Left lung (tissue), 10 donors: ENCODE data around the gene METTL21A. TPM values are rescaled to one million over a fixed set of nuclear protein-coding genes. Genes with fewer than 3 reads are reported as not detected.
A peak's percentile ranks its signal among the peaks of the same experiment; 100 is the strongest.

Source experiments
- ATAC-seq: fragments of 200-7000 bp; cut with Tn5 transposase; one replicate; pipeline ENCODE4 v1.9.1; 2020; ENCODE audit warnings: moderate library complexity
- DNase-seq, 4 donors: peaks; one replicate each; pipeline ENCODE4 v3.0.0-alpha.2; 2013 to 2020
- H3K27ac ChIP-seq, 2 donors: fragments of 200-600 bp; sonication (generic) in 1 of 2; one replicate each; pipeline versions ENCODE4 v1.5.0 to v1.8.0; 2020 to 2021
- H3K27me3 ChIP-seq, 2 donors: fragments of 200-600 bp; sonication (generic) in 1 of 2; one replicate each; pipeline versions ENCODE4 v1.5.0 to v1.8.0; 2020 to 2021
- H3K36me3 ChIP-seq, 2 donors: fragments of 200-600 bp; sonication (generic) in 1 of 2; one replicate each; pipeline versions ENCODE4 v1.5.0 to v1.8.0; 2020 to 2021
- H3K4me1 ChIP-seq, 2 donors: fragments of 200-600 bp; one replicate each; pipeline ENCODE4 v1.8.0; 2021
- H3K4me3 ChIP-seq, 2 donors: fragments of 200-600 bp; sonication (generic) in 1 of 2; one replicate each; pipeline versions ENCODE4 v1.5.0 to v1.8.0; 2020 to 2021; ENCODE audit warnings: mild to moderate bottlenecking in 1 of 2
- H3K9me3 ChIP-seq, 2 donors: fragments of 200-600 bp; sonication (generic) in 1 of 2; one replicate each; pipeline versions ENCODE4 v1.5.0 to v1.8.0; 2020 to 2021
- CTCF ChIP-seq, 2 donors: fragments of 200-600 bp; sonication (generic) in 1 of 2; IDR thresholded peaks; one replicate each; pipeline versions ENCODE4 v1.5.0 to v1.8.0; 2021; ENCODE audit warnings: antibody characterized with exemption in 2 of 2
- intact Hi-C, 2 donors: fragments of 100-400 bp; cut with DNase I; formaldehyde crosslinking; loops; one replicate each; pipeline versions ENCODE4 v1.11.2 to v1.14.2; 2022
- polyA plus RNA-seq, 6 donors: library from polyadenylated mRNA; unstranded; fragments of 120-200 nt; gene quantifications; one replicate each; pipeline ENCODE4 v1.2.1, GENCODE V29; 2013; ENCODE audit not compliant: insufficient read length in 6 of 6
- total RNA-seq, 2 donors: library from RNA; stranded (reverse); fragmentation: NEBNext Ultra II Directional; extraction: Animal tissue kit (Norgen Biotek cat#: 25700); gene quantifications; one replicate each; pipeline ENCODE4 v1.2.1, GENCODE V29; 2021
- donor health status: DM: no; HTN: yes; CAD: no.
- donor health status: DM: no; HTN: no; CAD: no.

The METTL21A gene
- total and polyA plus RNA-seq, 8 donors, result 14.6 to 37.7 (median 30.7) TPM

GRCh38 chr2:207635468-207636200, 10.4 kb upstream of the METTL21A start:
- Histone ChIP-seq H3K4me1 (peaks cover 0 to 12% of the 10 kb centered on the region in 2 donors), H3K27ac (no peak overlapping the region), H3K36me3 (no peaks in the 10 kb centered on the region), H3K9me3 (peaks cover 0 to 7% of the 10 kb centered on the region in 2 donors), H3K27me3 (no peaks in the 10 kb centered on the region), H3K4me3 (no peak overlapping the region)
- no peak for DNase-seq
- ATAC-seq, result no peak
- no peak for TF ChIP-seq CTCF (IDR thresholded peaks at IDR 0.05)
- intact Hi-C loops, result no loop called here

- H3K27me3 ChIP-seq, result no peaks in the 10 kb centered on the region
- H3K36me3 ChIP-seq, result no peaks in the 10 kb centered on the region
- H3K4me3 ChIP-seq, result no peak overlapping the region
- H3K4me1 ChIP-seq, result peaks cover 0 to 12% of the 10 kb centered on the region in 2 donors
- no peak for ATAC-seq
- intact Hi-C loops, result no loop called here
- no peak for DNase-seq
- TF ChIP-seq CTCF (IDR thresholded peaks at IDR 0.05), result no peak
- H3K27ac ChIP-seq, result no peak overlapping the region
- H3K9me3 ChIP-seq, result no peaks in the 10 kb centered on the region
Observed at GRCh38 chr2:207633686-207634085, 8.5 kb upstream of the METTL21A start.

- Histone ChIP-seq H3K27me3 (no peaks in the 10 kb centered on the region), H3K9me3 (no peaks in the 10 kb centered on the region), H3K27ac (peak overlapping the region in 1 of 2 donors; percentile 64), H3K36me3 (no peaks in the 10 kb centered on the region), H3K4me3 (no peak overlapping the region), H3K4me1 (peaks cover 0 to 12% of the 10 kb centered on the region in 2 donors)
- TF ChIP-seq CTCF (IDR thresholded peaks at IDR 0.05), result no peak
- no peak for DNase-seq
- intact Hi-C loops, result no loop called here
- ATAC-seq, result peak; percentile 80
Observed at GRCh38 chr2:207632575-207633493, 7.6 kb upstream of the METTL21A start.

- no peak for ATAC-seq
- no peak overlapping the region for H3K27ac ChIP-seq
- H3K27me3 ChIP-seq, result no peaks in the 10 kb centered on the region
- no peak overlapping the region for H3K4me3 ChIP-seq
- TF ChIP-seq CTCF (IDR thresholded peaks at IDR 0.05), result no peak
- no peaks in the 10 kb centered on the region for H3K9me3 ChIP-seq
- peaks cover 7 to 31% of the 10 kb centered on the region in 2 donors for H3K4me1 ChIP-seq
- intact Hi-C loops, result no loop called here
- no peaks in the 10 kb centered on the region for H3K36me3 ChIP-seq
- DNase-seq, result no peak
Observed at GRCh38 chr2:207630491-207630890, 5.3 kb upstream of the METTL21A start.

- no peaks in the 10 kb centered on the region for H3K9me3 ChIP-seq
- intact Hi-C loops, result no loop called here
- no peak overlapping the region for H3K27ac ChIP-seq
- H3K36me3 ChIP-seq, result no peaks in the 10 kb centered on the region
- no peak overlapping the region for H3K4me3 ChIP-seq
- H3K27me3 ChIP-seq, result no peaks in the 10 kb centered on the region
- no peak for TF ChIP-seq CTCF (IDR thresholded peaks at IDR 0.05)
- peaks cover 7 to 31% of the 10 kb centered on the region in 2 donors for H3K4me1 ChIP-seq
- ATAC-seq, result no peak
- no peak for DNase-seq
Observed at GRCh38 chr2:207629553-207629952, 4.4 kb upstream of the METTL21A start.
